HCT116 (cell line): ENCODE data around the gene ZNF780A. TPM values are rescaled to one million over a fixed set of nuclear protein-coding genes. Genes with fewer than 3 reads are reported as not detected.

ENCODE experiments used
- ATAC-seq: fragments of 200-7000 bp; cut with Tn5 transposase; 2 replicates; pipeline ENCODE4 v1.9.1; 2020; ENCODE audit warnings: mild to moderate bottlenecking, moderate library complexity
- BruUV-seq: library from RNA; stranded (reverse); fragments of 400-500 nt; replicated peaks from 2 replicates; lab custom pipeline; 2021; lab: Mats Ljungman, UMichigan
- CTCF ChIA-PET: fragments of 300-600 bp; sonication (Branson Sonifier 250); formaldehyde crosslinking; loops from one replicate; lab custom pipeline; 2021; ENCODE audit warnings: antibody characterized with exemption; lab: Charles Lee
- POLR2A ChIA-PET: fragments of 300-600, 350-600 bp; sonication (Branson Sonifier 250); formaldehyde crosslinking; loops from one replicate; lab custom pipeline; 2021; ENCODE audit warnings: antibody characterized with exemption; lab: Charles Lee
- RAD21 ChIA-PET, 2 experiments: fragments of 300-600 bp; sonication (Branson Sonifier 250); formaldehyde crosslinking; loops; one replicate each; lab custom pipeline; 2023; ENCODE audit warnings: low total read pairs in 2 of 2; ENCODE audit not compliant: uncharacterized antibody in 2 of 2, unreplicated experiment in 2 of 2, low non-redundant PET in 1 of 2; lab: Charles Lee
- DNase-seq: peaks from one replicate; pipeline ENCODE4 v3.0.0-alpha.2; 2010; ENCODE audit warnings: low read depth, low spot score
- H2AFZ ChIP-seq: fragments of 200-600 bp; shearing (Covaris generic), sonication (generic); 2 replicates; pipeline ENCODE4 v1.6.1; 2017; ENCODE audit warnings: low read depth, mixed run types, mixed read lengths, antibody characterized with exemption, low read length; ENCODE audit not compliant: poor library complexity, severe bottlenecking
- H3K27ac ChIP-seq: 2 replicates; pipeline ENCODE4 v1.5.1; 2012; ENCODE audit warnings: low read depth, low read length
- H3K27me3 ChIP-seq: fragments of 200-600 bp; sonication (generic); 2 replicates; pipeline ENCODE4 v1.6.1; 2016; ENCODE audit warnings: mixed run types, low read length, mixed read lengths; ENCODE audit not compliant: insufficient read depth
- H3K36me3 ChIP-seq, 2 experiments: fragments of 200-500 bp in 1 of 2; fragments of 200-600 bp in 1 of 2; sonication (Bioruptor generic) in 1 of 2; sonication (generic) in 1 of 2; 2 replicates each; pipeline versions ENCODE4 v1.5.1 to v1.6.1; 2014 to 2016; ENCODE audit warnings: low read length in 2 of 2, inconsistent platforms in 1 of 2, mixed read lengths in 1 of 2, mixed run types in 1 of 2; ENCODE audit not compliant: insufficient read depth in 2 of 2, control insufficient read depth in 1 of 2
- H3K4me1 ChIP-seq, 2 experiments: fragments of 200-600 bp in 1 of 2; sonication (generic) in 1 of 2; 2 replicates each; pipeline versions ENCODE4 v1.5.1 to v1.6.1; 2012 to 2017; ENCODE audit warnings: low read length in 2 of 2, inconsistent platforms in 1 of 2, mild to moderate bottlenecking in 1 of 2, mixed read lengths in 1 of 2, mixed run types in 1 of 2, moderate library complexity in 1 of 2; ENCODE audit not compliant: insufficient read depth in 2 of 2, control insufficient read depth in 1 of 2
- H3K4me2 ChIP-seq: fragments of 200-600 bp; sonication (generic); 2 replicates; pipeline ENCODE4 v1.6.1; 2017; ENCODE audit warnings: mixed run types, low read length, mixed read lengths
- H3K4me3 ChIP-seq, 2 experiments: fragments of 200-600 bp in 1 of 2; sonication (generic) in 1 of 2; replicated peaks in 1 of 2; 2 replicates each; pipeline ENCODE4 v1.5.1; 2011 to 2016; ENCODE audit warnings: low read length in 2 of 2, control low read depth in 1 of 2, low read depth in 1 of 2, mild to moderate bottlenecking in 1 of 2, mixed read lengths in 1 of 2, mixed run types in 1 of 2
- H3K79me2 ChIP-seq: fragments of 200-600 bp; sonication (generic); 2 replicates; pipeline ENCODE4 v1.6.1; 2017; ENCODE audit warnings: mild to moderate bottlenecking, mixed run types, low read length, moderate library complexity, mixed read lengths; ENCODE audit not compliant: insufficient read depth
- H3K9ac ChIP-seq: fragments of 200-600 bp; sonication (generic); 2 replicates; pipeline ENCODE4 v1.6.1; 2016; ENCODE audit warnings: low read length, mixed read lengths
- H3K9me2 ChIP-seq: fragments of 200-600 bp; sonication (generic), shearing (Covaris generic); 2 replicates; pipeline ENCODE4 v1.6.1; 2017; ENCODE audit warnings: mixed run types, mild to moderate bottlenecking, moderate library complexity; ENCODE audit not compliant: insufficient read depth
- H3K9me3 ChIP-seq, 2 experiments: fragments of 200-500 bp in 1 of 2; fragments of 200-600 bp in 1 of 2; sonication (Bioruptor generic) in 1 of 2; sonication (generic) in 1 of 2; 2 replicates each; pipeline ENCODE4 v1.6.1; 2014 to 2017; ENCODE audit warnings: low read length in 2 of 2, mixed read lengths in 2 of 2, inconsistent platforms in 1 of 2, low read depth in 1 of 2, mild to moderate bottlenecking in 1 of 2, mixed run types in 1 of 2, moderate library complexity in 1 of 2; ENCODE audit not compliant: control insufficient read depth in 1 of 2, insufficient read depth in 1 of 2
- H4K20me1 ChIP-seq: fragments of 200-600 bp; sonication (generic), shearing (Covaris generic); 2 replicates; pipeline ENCODE4 v1.6.1; 2017; ENCODE audit warnings: mixed run types, mild to moderate bottlenecking, moderate library complexity; ENCODE audit not compliant: insufficient read depth
- CBX3 ChIP-seq: IDR thresholded peaks from 2 replicates; pipeline ENCODE4 v1.6.1; 2012; ENCODE audit warnings: low read depth
- CEBPB ChIP-seq: IDR thresholded peaks from 2 replicates; pipeline ENCODE4 v1.6.1; 2012; ENCODE audit warnings: low read depth
- ELF1 ChIP-seq: IDR thresholded peaks from 2 replicates; pipeline ENCODE4 v1.6.1; 2012; ENCODE audit warnings: low read depth, borderline replicate concordance
- FOSL1 ChIP-seq: IDR thresholded peaks from 2 replicates; pipeline ENCODE4 v1.6.1; 2012; ENCODE audit warnings: low read depth
- JUND ChIP-seq: IDR thresholded peaks from 2 replicates; pipeline ENCODE4 v1.6.1; 2012
- POLR2A ChIP-seq: IDR thresholded peaks from 2 replicates; pipeline ENCODE4 v1.7.0; 2011; ENCODE audit warnings: borderline replicate concordance; ENCODE audit not compliant: insufficient read depth, insufficient read length; ENCODE audit errors: extremely low read depth
- RAD21 ChIP-seq: IDR thresholded peaks from 2 replicates; pipeline ENCODE4 v1.6.1; 2012; ENCODE audit warnings: low read depth, mild to moderate bottlenecking
- SIN3A ChIP-seq: IDR thresholded peaks from 2 replicates; pipeline ENCODE4 v1.6.1; 2012; ENCODE audit warnings: low read depth
- SRF ChIP-seq: IDR thresholded peaks from 2 replicates; pipeline ENCODE4 v1.6.1; 2012; ENCODE audit warnings: low read depth
- TCF7L2 ChIP-seq: IDR thresholded peaks from 2 replicates; pipeline ENCODE4 v1.7.0; 2011; ENCODE audit warnings: borderline replicate concordance, inconsistent platforms; ENCODE audit not compliant: insufficient read depth, insufficient read length; ENCODE audit errors: extremely low read depth
- ZNF274 ChIP-seq: fragments of 200-500 bp; sonication (Bioruptor generic); IDR thresholded peaks from 2 replicates; pipeline ENCODE4 v1.6.1; 2014; ENCODE audit warnings: mild to moderate bottlenecking, low read depth, low read length, inconsistent platforms
- intact Hi-C: fragments of 100-400 bp; cut with micrococcal nuclease; formaldehyde crosslinking; loops from 2 replicates; pipeline ENCODE4 v1.10.0; 2022
- total RNA-seq: library from RNA; stranded (reverse); gene quantifications from one replicate; pipeline ENCODE4 v1.2.1, GENCODE V29; 2021; ENCODE audit not compliant: unreplicated experiment
- TF ChIP-seq, protein P1 (sequence below): IDR thresholded peaks from 2 replicates; pipeline ENCODE4 v1.6.1; 2011; ENCODE audit warnings: mild to moderate bottlenecking, low read length, moderate library complexity; ENCODE audit not compliant: insufficient replicate concordance; ENCODE audit errors: extremely low read depth
- TF ChIP-seq, protein P2 (sequence below), 3 experiments: fragments of 200-600 bp in 1 of 3; sonication (generic) in 1 of 3; IDR thresholded peaks in 2 of 3; conservative IDR thresholded peaks in 1 of 3; 2 replicates each; pipeline ENCODE4 v1.5.1; 2012 to 2017; ENCODE audit warnings: low read depth in 2 of 3, low read length in 2 of 3, antibody characterized with exemption in 1 of 3, borderline replicate concordance in 1 of 3, control low read depth in 1 of 3, mild to moderate bottlenecking in 1 of 3, mixed read lengths in 1 of 3, mixed run types in 1 of 3, moderate library complexity in 1 of 3; ENCODE audit not compliant: insufficient read depth in 1 of 3
- TF ChIP-seq, protein P3 (sequence below): IDR thresholded peaks from 2 replicates; pipeline ENCODE4 v1.6.1; 2012

ZNF780A gene
- total RNA-seq, 1 experiment from 2014 or later, result 18.9 TPM

DNA sequence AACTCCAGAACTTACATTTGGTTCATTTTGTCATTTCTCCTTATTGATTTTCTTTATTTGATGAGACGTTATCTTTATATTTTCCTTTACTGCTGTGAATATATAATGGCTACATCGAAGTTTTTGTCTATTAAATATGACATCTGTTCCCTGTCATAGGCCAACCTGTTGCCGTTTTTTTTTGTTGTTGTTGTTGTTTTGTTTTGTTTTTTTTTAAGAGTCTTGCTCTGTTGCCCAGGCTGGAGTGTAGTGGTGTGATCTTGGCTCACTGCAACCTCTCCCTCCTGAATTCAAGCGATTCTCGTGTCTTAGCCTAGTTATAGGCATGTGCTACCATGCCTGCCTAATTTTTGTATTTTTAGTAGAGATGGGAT lies 64.2 kb downstream of the ZNF780A start:
- Histone ChIP-seq H3K4me1 (no peaks in the 10 kb centered on the region), H3K36me3 (no peaks in the 10 kb centered on the region), H2AFZ (no peak overlapping the region), H3K9me3 (peaks cover 7 to 54% of the 10 kb centered on the region in 2 experiments; a peak in 3 of 4 replicates), H4K20me1 (no peaks in the 10 kb centered on the region), H3K79me2 (no peaks in the 10 kb centered on the region), H3K27me3 (no peaks in the 10 kb centered on the region), H3K4me2 (no peak overlapping the region), H3K9me2 (no peaks in the 10 kb centered on the region), H3K27ac (no peak overlapping the region), H3K9ac (no peak overlapping the region), H3K4me3 (no peak overlapping the region)
- ChIA-PET POLR2A (no interaction called here), RAD21 (no interaction called here), CTCF (no interaction called here)
- DNase-seq, result no peak
- no peak for ATAC-seq
- BruUV-seq, result no TSS peak
- intact Hi-C loops, result no loop called here
- TF ChIP-seq SIN3A, result no peak
- TF ChIP-seq ZNF274, result no peak
- TF ChIP-seq JUND, result no peak
- TF ChIP-seq TCF7L2, result no peak
- TF ChIP-seq, protein P1, sequence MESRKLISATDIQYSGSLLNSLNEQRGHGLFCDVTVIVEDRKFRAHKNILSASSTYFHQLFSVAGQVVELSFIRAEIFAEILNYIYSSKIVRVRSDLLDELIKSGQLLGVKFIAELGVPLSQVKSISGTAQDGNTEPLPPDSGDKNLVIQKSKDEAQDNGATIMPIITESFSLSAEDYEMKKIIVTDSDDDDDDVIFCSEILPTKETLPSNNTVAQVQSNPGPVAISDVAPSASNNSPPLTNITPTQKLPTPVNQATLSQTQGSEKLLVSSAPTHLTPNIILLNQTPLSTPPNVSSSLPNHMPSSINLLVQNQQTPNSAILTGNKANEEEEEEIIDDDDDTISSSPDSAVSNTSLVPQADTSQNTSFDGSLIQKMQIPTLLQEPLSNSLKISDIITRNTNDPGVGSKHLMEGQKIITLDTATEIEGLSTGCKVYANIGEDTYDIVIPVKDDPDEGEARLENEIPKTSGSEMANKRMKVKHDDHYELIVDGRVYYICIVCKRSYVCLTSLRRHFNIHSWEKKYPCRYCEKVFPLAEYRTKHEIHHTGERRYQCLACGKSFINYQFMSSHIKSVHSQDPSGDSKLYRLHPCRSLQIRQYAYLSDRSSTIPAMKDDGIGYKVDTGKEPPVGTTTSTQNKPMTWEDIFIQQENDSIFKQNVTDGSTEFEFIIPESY, result no peak
- TF ChIP-seq SRF, result no peak
- no peak for TF ChIP-seq ELF1
- no peak for TF ChIP-seq POLR2A

DNA sequence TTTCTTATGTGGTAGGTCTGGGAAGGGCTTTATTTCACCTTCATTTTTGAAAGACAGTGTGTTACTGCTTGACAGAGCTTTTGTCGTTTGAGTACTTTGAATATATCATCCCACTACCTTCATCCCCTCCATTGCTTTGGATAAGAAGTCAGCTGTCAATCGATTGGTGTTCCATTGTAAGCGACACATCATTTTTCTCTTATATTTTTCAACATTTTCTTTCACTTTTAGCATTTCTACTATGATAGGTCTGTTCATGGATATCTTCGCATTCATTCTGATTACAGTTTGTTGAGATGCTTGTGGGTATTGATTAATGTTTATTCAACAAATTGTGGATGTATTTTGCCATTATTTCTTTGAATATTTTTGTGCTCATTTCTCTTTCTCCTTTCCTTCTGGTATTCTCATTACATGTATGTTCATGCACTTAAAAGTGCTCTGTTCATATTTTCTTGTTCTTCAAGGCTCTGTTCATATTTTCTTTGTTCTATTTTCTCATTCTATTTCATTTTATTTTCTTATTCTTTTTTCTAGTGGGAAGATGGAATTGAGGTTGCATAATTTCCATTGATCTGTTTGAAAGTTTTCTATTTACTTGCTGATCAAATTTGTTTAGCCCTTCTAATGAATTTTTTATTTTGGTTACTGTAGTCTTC lies 64.7 kb downstream of the ZNF780A start:
- no peak overlapping the region for H2AFZ ChIP-seq
- H3K4me3 ChIP-seq, result no peak overlapping the region
- CTCF ChIA-PET, result no interaction called here
- POLR2A ChIA-PET, result no interaction called here
- H3K36me3 ChIP-seq, result no peaks in the 10 kb centered on the region
- DNase-seq (no peak), ATAC-seq (no peak)
- H3K27me3 ChIP-seq, result no peaks in the 10 kb centered on the region
- BruUV-seq, result no TSS peak
- H3K9me2 ChIP-seq, result no peaks in the 10 kb centered on the region
- no peaks in the 10 kb centered on the region for H3K79me2 ChIP-seq
- no peak overlapping the region for H3K27ac ChIP-seq
- RAD21 ChIA-PET, result no interaction called here
- no peak overlapping the region for H3K4me2 ChIP-seq
- no peaks in the 10 kb centered on the region for H3K4me1 ChIP-seq
- intact Hi-C loops, result no loop called here
- H4K20me1 ChIP-seq, result no peaks in the 10 kb centered on the region
- peaks cover 7 to 50% of the 10 kb centered on the region in 2 experiments; a peak in 3 of 4 replicates for H3K9me3 ChIP-seq
- no peak overlapping the region for H3K9ac ChIP-seq
- TF ChIP-seq FOSL1 (no peak), RAD21 (no peak), JUND (no peak), SIN3A (no peak), POLR2A (no peak), CEBPB (no peak), CBX3 (no peak)
- TF ChIP-seq, protein P2, sequence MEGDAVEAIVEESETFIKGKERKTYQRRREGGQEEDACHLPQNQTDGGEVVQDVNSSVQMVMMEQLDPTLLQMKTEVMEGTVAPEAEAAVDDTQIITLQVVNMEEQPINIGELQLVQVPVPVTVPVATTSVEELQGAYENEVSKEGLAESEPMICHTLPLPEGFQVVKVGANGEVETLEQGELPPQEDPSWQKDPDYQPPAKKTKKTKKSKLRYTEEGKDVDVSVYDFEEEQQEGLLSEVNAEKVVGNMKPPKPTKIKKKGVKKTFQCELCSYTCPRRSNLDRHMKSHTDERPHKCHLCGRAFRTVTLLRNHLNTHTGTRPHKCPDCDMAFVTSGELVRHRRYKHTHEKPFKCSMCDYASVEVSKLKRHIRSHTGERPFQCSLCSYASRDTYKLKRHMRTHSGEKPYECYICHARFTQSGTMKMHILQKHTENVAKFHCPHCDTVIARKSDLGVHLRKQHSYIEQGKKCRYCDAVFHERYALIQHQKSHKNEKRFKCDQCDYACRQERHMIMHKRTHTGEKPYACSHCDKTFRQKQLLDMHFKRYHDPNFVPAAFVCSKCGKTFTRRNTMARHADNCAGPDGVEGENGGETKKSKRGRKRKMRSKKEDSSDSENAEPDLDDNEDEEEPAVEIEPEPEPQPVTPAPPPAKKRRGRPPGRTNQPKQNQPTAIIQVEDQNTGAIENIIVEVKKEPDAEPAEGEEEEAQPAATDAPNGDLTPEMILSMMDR (IDR thresholded peaks at IDR 0.05 in 2 of 3, conservative IDR thresholded peaks at IDR 0.05 in 1 of 3; ENCODE audit: borderline replicate concordance in 1 of 3, insufficient read depth in 1 of 3, low read depth in 2 of 3, low read length in 2 of 3), result no peak
- TF ChIP-seq, protein P3, sequence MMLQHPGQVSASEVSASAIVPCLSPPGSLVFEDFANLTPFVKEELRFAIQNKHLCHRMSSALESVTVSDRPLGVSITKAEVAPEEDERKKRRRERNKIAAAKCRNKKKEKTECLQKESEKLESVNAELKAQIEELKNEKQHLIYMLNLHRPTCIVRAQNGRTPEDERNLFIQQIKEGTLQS, result no peak
